Activated CD4-positive, alpha-beta memory T cell treated with anti-CD3 and anti-CD28 coated beads for 36 hours (primary cell): ENCODE data around the gene SPATS2L. TPM values are rescaled to one million over a fixed set of nuclear protein-coding genes. Genes with fewer than 3 reads are reported as not detected.
A peak's percentile ranks its signal among the peaks of the same experiment; 100 is the strongest.

Experiments used
- CTCF ChIA-PET: fragments of 350-600 bp; sonication (Branson Sonifier 250); formaldehyde crosslinking; loops from one replicate; lab custom pipeline; 2021; ENCODE audit warnings: antibody characterized with exemption, inconsistent platforms; lab: Charles Lee
- POLR2A ChIA-PET: fragments of 350-600 bp; sonication (Branson Sonifier 250); formaldehyde crosslinking; loops from one replicate; lab custom pipeline; 2021; ENCODE audit warnings: antibody characterized with exemption; lab: Charles Lee
- DNase-seq: peaks from one replicate; pipeline ENCODE4 v3.0.0-alpha.2; 2020
- H3K27ac Mint-ChIP-seq: one replicate; pipeline ENCODE4 v1.8.0; 2021; ENCODE audit warnings: mixed read lengths
- H3K27me3 Mint-ChIP-seq: one replicate; pipeline ENCODE4 v1.8.0; 2021; ENCODE audit warnings: mixed read lengths
- H3K36me3 Mint-ChIP-seq: one replicate; pipeline ENCODE4 v1.8.0; 2021; ENCODE audit warnings: mixed read lengths
- H3K4me1 Mint-ChIP-seq: one replicate; pipeline ENCODE4 v1.8.0; 2021; ENCODE audit warnings: low read depth, mixed read lengths
- H3K4me3 Mint-ChIP-seq: one replicate; pipeline ENCODE4 v1.8.0; 2021; ENCODE audit warnings: mild to moderate bottlenecking, mixed read lengths
- H3K9me3 Mint-ChIP-seq: one replicate; pipeline ENCODE4 v1.8.0; 2021; ENCODE audit warnings: mixed read lengths
- intact Hi-C: fragments of 100-400 bp; cut with micrococcal nuclease; formaldehyde crosslinking; loops from one replicate; pipeline ENCODE4 v1.15.1; 2023
- total RNA-seq, 2 experiments: library from RNA; stranded (reverse); gene quantifications; one replicate each; pipeline ENCODE4 v1.2.3, GENCODE V29; 2021

The SPATS2L gene
- total RNA-seq, 2 experiments from 2014 or later, result 25.4 to 28.8 TPM

DNA sequence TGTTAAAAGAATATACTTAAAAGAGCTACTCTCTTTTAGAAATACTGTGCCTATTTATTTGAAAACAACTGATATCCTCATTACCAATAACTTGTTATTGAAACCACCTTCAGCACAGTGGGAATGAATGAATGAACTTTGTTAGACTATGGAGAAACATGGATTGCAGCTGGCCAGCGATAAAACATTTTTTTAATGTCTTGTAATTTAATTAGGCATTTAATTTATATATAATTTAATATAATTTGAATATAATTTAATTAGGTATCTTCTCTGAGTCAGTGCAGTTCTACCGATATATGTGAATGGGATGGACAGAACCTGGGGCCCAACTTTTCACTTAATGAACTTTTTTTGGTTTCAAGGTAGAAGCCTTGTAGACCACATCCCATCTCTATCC lies 109.0 kb downstream of the SPATS2L start:
- Mint-ChIP-seq H3K27me3 (no peaks in the 10 kb centered on the region), H3K4me3 (no peak overlapping the region), H3K27ac (no peak overlapping the region), H3K9me3 (no peaks in the 10 kb centered on the region), H3K36me3 (peaks cover 6% of the 10 kb centered on the region), H3K4me1 (no peaks in the 10 kb centered on the region)
- ChIA-PET POLR2A (no interaction called here), CTCF (no interaction called here)
- intact Hi-C loops, result no loop called here
- no peak for DNase-seq

DNA sequence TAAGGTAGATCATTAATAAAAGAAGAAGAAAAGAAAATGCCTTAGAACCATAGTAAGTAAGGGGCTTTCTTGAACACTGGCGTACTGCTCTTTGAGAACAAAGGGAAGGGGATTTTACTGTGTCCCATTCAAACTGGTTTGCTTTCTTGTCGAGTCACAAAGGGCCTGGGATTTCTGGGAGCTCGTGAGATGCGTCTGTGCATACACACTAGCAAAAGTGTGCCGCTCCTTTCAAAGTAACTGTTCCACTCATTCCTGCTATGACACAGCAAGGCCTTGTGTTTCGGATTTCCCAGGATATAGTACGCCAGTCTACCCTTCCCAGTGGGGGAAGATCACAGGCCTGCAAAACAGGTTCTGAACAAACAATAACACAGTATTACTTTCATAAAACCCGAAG lies 110.4 kb downstream of the SPATS2L start:
- ChIA-PET CTCF (no interaction called here), POLR2A (no interaction called here)
- intact Hi-C loops, result no loop called here
- Mint-ChIP-seq H3K36me3 (peaks cover 7% of the 10 kb centered on the region), H3K27me3 (no peaks in the 10 kb centered on the region), H3K9me3 (no peaks in the 10 kb centered on the region), H3K4me1 (peaks cover 7% of the 10 kb centered on the region), H3K4me3 (no peak overlapping the region), H3K27ac (no peak overlapping the region)
- DNase-seq, result no peak

DNA sequence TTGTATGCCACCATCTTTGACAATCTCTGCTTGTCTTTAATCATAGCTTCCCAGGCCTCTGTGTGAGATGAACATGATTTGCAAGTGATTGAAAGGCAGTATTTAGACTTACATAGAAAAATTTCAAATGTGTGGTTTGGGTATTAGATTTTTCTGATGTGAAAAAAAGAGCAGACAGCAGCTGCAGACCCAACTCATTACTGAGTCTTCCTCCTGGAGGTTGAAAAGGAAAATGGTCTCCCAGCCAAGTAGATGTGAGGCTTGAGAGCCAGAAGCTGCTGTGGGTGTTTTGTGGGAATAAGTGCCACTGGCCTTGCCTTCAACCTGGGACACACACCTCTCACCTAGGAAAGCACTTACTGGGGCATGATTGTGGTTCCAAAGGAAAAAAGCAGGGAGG lies 110.9 kb downstream of the SPATS2L start:
- DNase-seq, result no peak
- ChIA-PET POLR2A (no interaction called here), CTCF (no interaction called here)
- Mint-ChIP-seq H3K9me3 (no peaks in the 10 kb centered on the region), H3K4me3 (no peak overlapping the region), H3K4me1 (peaks cover 7% of the 10 kb centered on the region), H3K27me3 (no peaks in the 10 kb centered on the region), H3K36me3 (peaks cover 7% of the 10 kb centered on the region), H3K27ac (no peak overlapping the region)
- intact Hi-C loops, result no loop called here

DNA sequence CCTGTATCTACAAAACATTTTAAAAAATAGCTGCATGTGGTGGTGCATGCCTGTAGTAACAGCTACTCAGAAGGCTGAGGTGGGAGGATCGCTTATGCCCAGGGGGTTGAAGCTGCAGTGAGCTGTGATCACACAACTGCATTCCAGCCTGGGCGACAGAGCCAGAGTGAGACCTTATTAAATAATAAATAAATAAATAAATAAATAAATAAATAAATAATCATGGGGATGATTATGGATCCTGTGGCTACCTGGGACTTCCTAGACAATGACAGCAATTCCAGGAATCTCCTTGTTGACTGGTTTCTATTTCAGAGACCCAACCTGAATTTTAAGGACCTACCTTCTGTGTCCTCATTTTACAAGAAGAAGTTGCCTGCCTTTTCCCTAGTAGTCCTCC lies 111.9 kb downstream of the SPATS2L start:
- Mint-ChIP-seq H3K36me3 (peaks cover 7% of the 10 kb centered on the region), H3K4me1 (peaks cover 12% of the 10 kb centered on the region), H3K27me3 (no peaks in the 10 kb centered on the region), H3K9me3 (no peaks in the 10 kb centered on the region), H3K4me3 (no peak overlapping the region), H3K27ac (no peak overlapping the region)
- ChIA-PET POLR2A (interaction anchor here (1.5 kb wide), 1 partner anchor 37 kb away, joined by 3 read pairs; no protein-coding TSS in a partner anchor), CTCF (no interaction called here)
- intact Hi-C loops, result no loop called here
- DNase-seq, result no peak

DNA sequence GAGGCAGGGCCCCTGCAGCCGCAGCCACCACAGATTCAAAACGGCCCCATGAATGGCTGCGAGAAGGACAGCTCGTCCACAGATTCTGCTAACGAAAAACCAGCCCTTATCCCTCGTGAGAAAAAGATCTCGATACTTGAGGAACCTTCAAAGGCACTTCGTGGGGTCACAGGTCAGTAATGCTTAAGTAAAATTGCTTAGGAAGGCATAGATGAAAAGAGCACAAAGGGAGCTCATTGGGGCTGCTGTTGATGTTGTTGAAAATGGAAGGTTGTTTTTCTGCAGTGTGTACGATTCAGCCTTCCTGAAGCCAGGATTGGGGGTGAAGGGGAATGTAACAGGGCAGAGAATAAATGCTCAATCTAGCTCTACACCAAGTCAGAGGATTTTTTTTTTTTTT lies 112.8 kb downstream of the SPATS2L start:
- H3K4me3 Mint-ChIP-seq, result no peak overlapping the region
- intact Hi-C loops, result no loop called here
- ChIA-PET POLR2A (interaction anchor here (1.5 kb wide), 1 partner anchor 36 kb away, joined by 3 read pairs; no protein-coding TSS in a partner anchor), CTCF (interaction anchor here (0.7 kb wide), 1 partner anchor 43 kb away, joined by 3 read pairs; no protein-coding TSS in a partner anchor)
- no peak for DNase-seq
- H3K36me3 Mint-ChIP-seq, result peaks cover 7% of the 10 kb centered on the region
- peaks cover 12% of the 10 kb centered on the region for H3K4me1 Mint-ChIP-seq
- H3K27ac Mint-ChIP-seq, result no peak overlapping the region
- H3K9me3 Mint-ChIP-seq, result no peaks in the 10 kb centered on the region
- H3K27me3 Mint-ChIP-seq, result no peaks in the 10 kb centered on the region

DNA sequence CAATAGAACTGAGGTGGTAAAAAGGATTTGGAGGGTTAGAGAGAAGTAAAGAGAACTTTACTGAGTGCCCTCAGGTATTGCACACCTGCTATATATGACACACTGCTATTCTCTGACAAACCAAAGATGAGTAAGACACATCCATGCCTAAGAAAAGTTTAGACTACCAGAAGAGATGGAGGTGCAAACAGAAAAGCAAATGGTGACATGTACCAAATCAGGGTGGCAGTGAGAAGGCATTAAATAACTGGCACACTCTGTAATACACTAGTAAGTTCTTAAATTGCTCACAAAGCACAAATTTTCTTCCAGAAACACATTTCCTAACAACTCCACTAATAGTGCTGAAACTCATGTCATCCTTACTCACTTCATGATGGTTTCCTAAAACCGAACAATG lies 114.8 kb downstream of the SPATS2L start:
- CTCF ChIA-PET, result no interaction called here
- H3K4me1 Mint-ChIP-seq, result peaks cover 12% of the 10 kb centered on the region
- no peaks in the 10 kb centered on the region for H3K9me3 Mint-ChIP-seq
- H3K27me3 Mint-ChIP-seq, result no peaks in the 10 kb centered on the region
- no peak for DNase-seq
- H3K27ac Mint-ChIP-seq, result no peak overlapping the region
- no peak overlapping the region for H3K4me3 Mint-ChIP-seq
- POLR2A ChIA-PET, result no interaction called here
- intact Hi-C loops, result loop anchor here (1.0 kb wide), 1 partner anchor 443 kb away; no protein-coding TSS in a partner anchor
- peaks cover 9% of the 10 kb centered on the region for H3K36me3 Mint-ChIP-seq

DNA sequence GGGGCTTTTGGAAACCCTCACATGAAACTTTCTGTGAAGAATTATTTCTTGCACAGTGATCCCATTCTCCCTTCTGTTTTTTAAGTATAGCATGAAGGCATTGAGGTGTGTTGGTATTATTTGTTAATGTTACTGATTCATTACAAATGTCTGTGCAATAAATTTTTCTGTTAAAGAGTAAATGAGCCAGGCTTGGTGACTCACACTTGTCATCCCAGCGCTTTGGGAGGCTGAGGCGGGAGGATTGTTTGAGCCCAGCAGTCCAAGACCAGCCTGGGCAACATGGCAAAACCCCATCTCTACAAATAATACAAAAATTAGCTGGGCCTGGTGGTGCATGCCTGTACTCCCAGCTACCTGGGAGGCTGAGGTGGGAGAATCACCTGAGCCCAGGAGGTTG lies 115.6 kb downstream of the SPATS2L start:
- POLR2A ChIA-PET, result interaction anchor here (0.8 kb wide), 1 partner anchor 49 kb away, joined by 3 read pairs; no protein-coding TSS in a partner anchor
- no peak for DNase-seq
- CTCF ChIA-PET, result no interaction called here
- peaks cover 9% of the 10 kb centered on the region for H3K36me3 Mint-ChIP-seq
- H3K27ac Mint-ChIP-seq, result peak overlapping the region; percentile 18
- no peaks in the 10 kb centered on the region for H3K27me3 Mint-ChIP-seq
- H3K4me1 Mint-ChIP-seq, result peaks cover 17% of the 10 kb centered on the region
- no peaks in the 10 kb centered on the region for H3K9me3 Mint-ChIP-seq
- no peak overlapping the region for H3K4me3 Mint-ChIP-seq
- intact Hi-C loops, result no loop called here

DNA sequence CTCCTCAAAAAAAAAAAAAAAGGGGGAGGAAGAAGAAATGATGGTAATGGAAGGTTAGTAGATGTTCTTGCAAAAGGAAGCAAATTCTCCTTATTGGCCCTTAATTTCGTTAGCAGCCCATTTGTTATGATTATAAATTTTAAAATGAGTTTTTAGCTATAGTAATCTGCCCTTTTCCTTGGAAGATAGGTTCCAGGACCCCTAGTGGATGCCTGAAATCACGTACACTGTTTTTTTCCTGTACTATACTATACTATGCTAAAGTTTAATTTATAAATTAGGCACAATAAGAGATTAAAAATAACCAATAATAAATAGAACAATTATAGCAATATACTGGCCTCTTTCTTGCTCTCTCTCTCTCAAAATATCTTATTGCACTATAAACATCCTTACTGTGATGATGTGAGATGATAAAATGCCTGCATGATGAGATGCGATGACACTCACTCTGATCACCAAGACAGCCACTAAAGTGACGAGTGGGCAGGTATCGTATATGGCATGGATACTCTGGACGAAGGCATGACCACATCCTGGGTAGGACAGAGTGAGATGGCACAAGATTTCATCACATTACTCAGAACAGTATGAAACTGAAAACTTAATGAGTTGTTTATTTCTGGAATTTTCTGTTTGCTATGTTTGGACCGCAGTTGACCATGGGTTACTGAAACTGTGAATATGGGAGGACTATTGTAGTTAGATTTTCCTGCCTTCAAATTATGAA lies 116.2 kb downstream of the SPATS2L start:
- intact Hi-C loops, result no loop called here
- no peak overlapping the region for H3K4me3 Mint-ChIP-seq
- ChIA-PET CTCF (no interaction called here), POLR2A (interaction anchor here (0.8 kb wide), 1 partner anchor 49 kb away, joined by 3 read pairs; no protein-coding TSS in a partner anchor)
- no peak overlapping the region for H3K27ac Mint-ChIP-seq
- no peaks in the 10 kb centered on the region for H3K27me3 Mint-ChIP-seq
- peaks cover 9% of the 10 kb centered on the region for H3K36me3 Mint-ChIP-seq
- peaks cover 17% of the 10 kb centered on the region for H3K4me1 Mint-ChIP-seq
- no peaks in the 10 kb centered on the region for H3K9me3 Mint-ChIP-seq
- peak; percentile 15 for DNase-seq

DNA sequence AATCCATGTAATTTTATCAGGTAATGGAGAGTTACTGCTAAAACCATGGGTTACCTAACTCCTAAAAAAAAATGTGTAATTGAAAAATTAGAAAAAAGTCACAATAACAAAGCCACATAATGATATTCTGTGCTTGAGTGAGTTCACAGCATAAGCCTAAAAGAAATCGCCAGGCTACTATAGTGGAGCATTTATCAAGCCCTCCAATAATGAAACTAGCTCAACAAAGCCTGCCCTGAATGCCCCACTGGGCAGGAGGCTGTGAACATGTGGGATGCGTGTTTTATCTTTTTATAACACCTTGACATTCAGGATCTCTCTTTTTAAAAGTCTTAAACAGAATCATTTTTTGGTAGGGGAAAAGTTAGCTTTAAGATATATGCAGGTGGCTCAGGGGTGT lies 117.0 kb downstream of the SPATS2L start:
- Mint-ChIP-seq H3K27me3 (no peaks in the 10 kb centered on the region), H3K4me1 (peaks cover 17% of the 10 kb centered on the region), H3K4me3 (no peak overlapping the region), H3K9me3 (no peaks in the 10 kb centered on the region), H3K36me3 (peaks cover 9% of the 10 kb centered on the region), H3K27ac (no peak overlapping the region)
- CTCF ChIA-PET, result interaction anchor here (1.2 kb wide), 1 partner anchor 58 kb away, joined by 3 read pairs; no protein-coding TSS in a partner anchor
- DNase-seq, result no peak
- intact Hi-C loops, result no loop called here
- POLR2A ChIA-PET, result interaction anchor here (0.9 kb wide), 1 partner anchor 117 kb away, joined by 3 read pairs; the partner anchor contains the start of gene SPATS2L

DNA sequence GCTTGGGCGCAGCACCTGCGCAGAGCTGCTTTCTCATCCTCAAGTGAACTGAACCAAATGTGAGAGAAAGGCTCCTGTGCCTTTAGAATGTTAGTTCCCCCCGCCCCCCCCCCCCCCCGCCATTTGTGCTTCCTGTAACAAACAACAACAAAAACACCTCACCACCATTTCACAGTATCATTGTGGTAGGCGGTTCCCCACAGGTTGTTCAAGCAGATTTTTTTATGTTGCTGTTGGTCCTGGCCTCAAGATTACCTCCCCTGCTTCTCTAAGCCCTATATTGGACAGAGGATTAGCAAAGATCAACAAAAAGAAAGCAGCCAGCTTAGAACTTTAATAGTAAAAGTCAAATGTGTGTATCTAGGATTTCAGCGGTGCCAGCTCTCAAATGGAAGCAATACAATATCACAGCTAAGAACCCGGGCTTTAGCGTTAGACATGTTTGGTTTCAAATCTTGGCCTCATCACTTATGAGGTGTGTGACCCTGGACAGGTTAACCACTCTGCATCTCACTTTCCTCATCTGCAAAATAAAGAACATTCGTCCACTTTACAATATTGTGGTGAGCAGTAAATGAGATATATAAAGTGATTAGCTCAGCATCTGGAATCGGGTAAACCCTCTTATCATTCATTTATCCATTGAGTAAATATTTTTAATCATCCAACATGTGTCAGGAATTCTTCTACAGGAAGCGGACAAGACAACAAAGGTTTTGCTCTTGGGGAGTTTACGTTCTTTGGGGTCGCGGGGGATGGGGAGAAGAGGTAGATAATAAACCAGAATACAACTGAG lies 118.7 kb downstream of the SPATS2L start:
- H3K36me3 Mint-ChIP-seq, result peaks cover 3% of the 10 kb centered on the region
- POLR2A ChIA-PET, result interaction anchor here (0.5 to 1.6 kb wide), 2 partner anchors 30 to 86 kb away, joined by 3 to 5 read pairs; no protein-coding TSS in a partner anchor
- no peak overlapping the region for H3K27ac Mint-ChIP-seq
- H3K9me3 Mint-ChIP-seq, result no peaks in the 10 kb centered on the region
- intact Hi-C loops, result no loop called here
- no peak overlapping the region for H3K4me3 Mint-ChIP-seq
- CTCF ChIA-PET, result no interaction called here
- H3K4me1 Mint-ChIP-seq, result peaks cover 17% of the 10 kb centered on the region
- no peaks in the 10 kb centered on the region for H3K27me3 Mint-ChIP-seq
- no peak for DNase-seq

DNA sequence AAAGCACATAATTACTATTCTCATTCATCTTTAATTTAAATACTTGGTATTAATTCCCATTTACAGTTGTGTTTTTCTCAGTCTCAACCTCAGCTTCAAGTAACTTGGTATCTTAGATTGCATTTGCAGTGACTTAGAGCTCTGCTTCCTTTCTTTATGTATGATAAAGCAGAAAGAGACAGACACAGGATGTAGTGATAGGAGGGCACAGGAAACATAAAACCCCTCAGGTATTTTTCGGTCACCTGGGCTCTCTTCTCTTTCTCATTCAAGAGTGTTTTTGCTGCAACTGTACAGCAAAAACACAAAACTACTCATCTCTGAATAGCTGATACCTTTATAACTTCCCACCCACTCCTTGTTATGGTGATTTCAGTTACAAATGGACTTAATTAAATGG lies 120.3 kb downstream of the SPATS2L start:
- intact Hi-C loops, result no loop called here
- peaks cover 2% of the 10 kb centered on the region for H3K36me3 Mint-ChIP-seq
- CTCF ChIA-PET, result no interaction called here
- no peaks in the 10 kb centered on the region for H3K27me3 Mint-ChIP-seq
- H3K4me1 Mint-ChIP-seq, result peaks cover 11% of the 10 kb centered on the region
- no peak for DNase-seq
- no peaks in the 10 kb centered on the region for H3K9me3 Mint-ChIP-seq
- H3K27ac Mint-ChIP-seq, result no peak overlapping the region
- no peak overlapping the region for H3K4me3 Mint-ChIP-seq
- POLR2A ChIA-PET, result interaction anchor here (1.6 kb wide), 1 partner anchor 28 kb away, joined by 5 read pairs; no protein-coding TSS in a partner anchor

DNA sequence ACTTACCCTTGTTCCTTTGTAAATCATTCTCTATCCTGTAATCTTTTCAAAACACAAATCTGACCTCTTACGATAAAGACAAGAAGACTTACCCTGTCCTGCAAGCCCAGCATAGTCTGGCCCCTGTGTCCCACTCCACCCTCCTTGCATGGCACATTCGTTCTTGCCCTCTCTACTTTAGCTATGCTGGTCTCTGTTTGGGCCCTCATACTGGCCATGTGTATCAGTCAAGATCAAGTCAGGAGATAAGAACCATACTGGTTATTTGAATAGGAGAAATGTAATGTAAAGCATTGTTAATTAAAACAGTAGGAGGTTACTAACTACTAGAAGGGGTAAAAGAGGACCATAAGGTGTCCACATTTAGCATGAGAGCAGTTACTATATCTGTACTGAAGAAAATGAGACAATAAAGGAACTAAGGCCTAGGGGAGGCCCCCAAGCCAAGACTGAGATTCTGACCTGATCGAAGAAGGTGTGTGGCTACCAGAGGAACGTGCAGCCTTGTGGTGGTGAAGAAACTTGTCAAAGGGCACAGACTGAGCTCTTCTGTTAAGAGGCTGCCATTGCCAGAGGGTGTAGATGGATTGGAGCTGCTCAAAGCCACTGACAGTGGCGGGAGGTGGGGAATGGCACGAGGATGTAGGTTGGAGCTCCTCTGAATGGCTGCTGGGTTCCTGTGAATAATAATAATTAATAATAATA lies 122.6 kb downstream of the SPATS2L start:
- no peaks in the 10 kb centered on the region for H3K9me3 Mint-ChIP-seq

More for the DNA sequence above, 122.6 kb downstream of the SPATS2L start:
- intact Hi-C loops, result no loop called here
- CTCF ChIA-PET, result no interaction called here
- Mint-ChIP-seq H3K4me1 (peaks cover 10% of the 10 kb centered on the region), H3K36me3 (peaks cover 2% of the 10 kb centered on the region), H3K27ac (no peak overlapping the region), H3K4me3 (no peak overlapping the region), H3K27me3 (no peaks in the 10 kb centered on the region)
- no peak for DNase-seq
- POLR2A ChIA-PET, result no interaction called here
